HEK293 (cell line): Measurements from ENCODE around the gene CPB2.

Source experiments
- CTCF ChIA-PET: fragments of 350-600 bp; formaldehyde crosslinking; extraction: SDS; loops from one replicate; lab custom pipeline; 2021; ENCODE audit warnings: antibody characterized with exemption; lab: Yijun Ruan, JAX
- POLR2A ChIA-PET: fragments of 300-600 bp; formaldehyde crosslinking; extraction: SDS; loops from one replicate; lab custom pipeline; 2020; ENCODE audit warnings: antibody characterized with exemption, inconsistent platforms; lab: Yijun Ruan, JAX
- H3K27ac ChIP-seq: fragments of 200-500 bp; sonication (Bioruptor generic); 2 replicates; pipeline ENCODE4 v1.5.1; 2014; ENCODE audit warnings: low read depth, low read length, control low read depth, inconsistent platforms; ENCODE audit errors: extremely low read depth
- H3K36me3 ChIP-seq, 2 experiments: fragments of 200-500 bp in 1 of 2; sonication (Bioruptor generic) in 1 of 2; 1 replicate in 1 of 2; 2 replicates in 1 of 2; pipeline ENCODE4 v1.5.1; 2014 to 2017; ENCODE audit warnings: inconsistent platforms in 2 of 2, low read length in 2 of 2; ENCODE audit not compliant: control insufficient read depth in 2 of 2, insufficient read depth in 1 of 2
- H3K4me1 ChIP-seq: fragments of 200-500 bp; sonication (Bioruptor generic); 2 replicates; pipeline ENCODE4 v1.5.1; 2014; ENCODE audit warnings: mild to moderate bottlenecking, low read length, inconsistent platforms; ENCODE audit not compliant: control insufficient read depth, insufficient read depth
- H3K4me3 ChIP-seq: 2 replicates; pipeline ENCODE4 v1.5.1; 2011; ENCODE audit warnings: low read depth, mild to moderate bottlenecking, control low read depth, low read length, moderate library complexity
- H3K9me3 ChIP-seq: fragments of 200-500 bp; sonication (Bioruptor generic); 2 replicates; pipeline ENCODE4 v1.5.1; 2014; ENCODE audit warnings: low read depth, low read length, inconsistent platforms; ENCODE audit not compliant: control insufficient read depth, insufficient read depth
- KLF1 ChIP-seq: fragments of 450-650 bp; formaldehyde crosslinking; IDR thresholded peaks from 2 replicates; pipeline ENCODE4 v1.5.1; 2016; ENCODE audit warnings: missing biosample characterization, missing genetic modification characterization
- KLF16 ChIP-seq: fragments of 450-650 bp; formaldehyde crosslinking; IDR thresholded peaks from 2 replicates; pipeline ENCODE4 v1.5.1; 2017; ENCODE audit warnings: missing biosample characterization, missing genetic modification characterization
- PRDM6 ChIP-seq: fragments of 450-650 bp; formaldehyde crosslinking; IDR thresholded peaks from 2 replicates; pipeline ENCODE4 v1.5.1; 2017; ENCODE audit warnings: missing biosample characterization, missing genetic modification characterization
- SCRT2 ChIP-seq: fragments of 450-650 bp; formaldehyde crosslinking; IDR thresholded peaks from 2 replicates; pipeline ENCODE4 v1.5.1; 2016; ENCODE audit warnings: missing biosample characterization, missing genetic modification characterization
- ZBTB10 ChIP-seq: fragments of 450-650 bp; formaldehyde crosslinking; IDR thresholded peaks from 2 replicates; pipeline ENCODE4 v1.5.1; 2016; ENCODE audit warnings: missing biosample characterization, missing genetic modification characterization
- ZEB2 ChIP-seq: fragments of 450-650 bp; formaldehyde crosslinking; IDR thresholded peaks from 2 replicates; pipeline ENCODE4 v1.5.1; 2016; ENCODE audit warnings: missing biosample characterization, missing genetic modification characterization
- ZFP69B ChIP-seq: fragments of 450-650 bp; formaldehyde crosslinking; IDR thresholded peaks from 2 replicates; pipeline ENCODE4 v1.5.1; 2016; ENCODE audit warnings: missing biosample characterization, missing genetic modification characterization
- ZNF302 ChIP-seq: fragments of 450-650 bp; formaldehyde crosslinking; IDR thresholded peaks from 2 replicates; pipeline ENCODE4 v1.5.1; 2016; ENCODE audit warnings: missing biosample characterization, missing genetic modification characterization, low read depth
- ZNF398 ChIP-seq: fragments of 450-650 bp; formaldehyde crosslinking; IDR thresholded peaks from 2 replicates; pipeline ENCODE4 v1.5.1; 2017; ENCODE audit warnings: missing biosample characterization, missing genetic modification characterization
- ZNF510 ChIP-seq: fragments of 450-650 bp; formaldehyde crosslinking; IDR thresholded peaks from 2 replicates; pipeline ENCODE4 v1.5.1; 2018; ENCODE audit warnings: mild to moderate bottlenecking, missing genetic modification characterization, missing biosample characterization; ENCODE audit not compliant: insufficient replicate concordance
- ZNF560 ChIP-seq: fragments of 450-650 bp; formaldehyde crosslinking; IDR thresholded peaks from 2 replicates; pipeline ENCODE4 v1.5.1; 2017; ENCODE audit warnings: missing biosample characterization, missing genetic modification characterization, borderline replicate concordance
- ZNF621 ChIP-seq: fragments of 450-650 bp; formaldehyde crosslinking; IDR thresholded peaks from 2 replicates; pipeline ENCODE4 v1.5.1; 2017; ENCODE audit warnings: missing biosample characterization, missing genetic modification characterization
- ZNF645 ChIP-seq: fragments of 450-650 bp; formaldehyde crosslinking; IDR thresholded peaks from 2 replicates; pipeline ENCODE4; 2016; ENCODE audit warnings: missing biosample characterization, missing genetic modification characterization
- ZNF654 ChIP-seq: fragments of 450-650 bp; formaldehyde crosslinking; IDR thresholded peaks from 2 replicates; pipeline ENCODE4 v1.5.1; 2016; ENCODE audit warnings: low read depth, missing biosample characterization, missing genetic modification characterization
- ZNF660 ChIP-seq: fragments of 450-650 bp; IDR thresholded peaks from 2 replicates; pipeline ENCODE4 v1.5.1; 2018; ENCODE audit warnings: missing biosample characterization, mild to moderate bottlenecking, missing genetic modification characterization
- ZNF76 ChIP-seq: fragments of 450-650 bp; formaldehyde crosslinking; IDR thresholded peaks from 2 replicates; pipeline ENCODE4; 2016; ENCODE audit warnings: low read depth, missing biosample characterization, missing genetic modification characterization, borderline replicate concordance
- ZSCAN30 ChIP-seq: fragments of 450-650 bp; IDR thresholded peaks from 2 replicates; pipeline ENCODE4 v1.5.1; 2018; ENCODE audit warnings: missing biosample characterization, mild to moderate bottlenecking, missing genetic modification characterization, moderate library complexity
- ZSCAN5A ChIP-seq: fragments of 450-650 bp; formaldehyde crosslinking; IDR thresholded peaks from 2 replicates; pipeline ENCODE4 v1.5.1; 2016; ENCODE audit warnings: missing biosample characterization, missing genetic modification characterization

The CPB2 gene

GRCh38 chr13:46126552-46127357 lies 21.9 kb upstream of the CPB2 start:
- no peak overlapping the region for H3K27ac ChIP-seq
- H3K4me1 ChIP-seq = no peaks in the 10 kb centered on the region
- no peak overlapping the region for H3K4me3 ChIP-seq
- CTCF ChIA-PET = interaction anchor here (0.5 to 2.5 kb wide), 27 partner anchors 10 to 614 kb away, joined by 3 to 22 read pairs (median 4); no protein-coding TSS in a partner anchor
- H3K9me3 ChIP-seq = no peaks in the 10 kb centered on the region
- peaks cover 0 to 30% of the 10 kb centered on the region in 2 experiments; a peak in 1 of 3 replicates for H3K36me3 ChIP-seq
- POLR2A ChIA-PET = interaction anchor here (1.0 kb wide), 1 partner anchor 73 kb away, joined by 3 read pairs; no protein-coding TSS in a partner anchor
- TF ChIP-seq ZNF510 (tag by site-specific recombination) (peak; percentile 37), KLF1 (tag by site-specific recombination) (no peak), ZNF76 (tag by site-specific recombination) (no peak), ZNF398 (tag by site-specific recombination) (no peak), ZSCAN30 (tag by site-specific recombination) (peak; percentile 31; the same call in 1 of the 2 replicates), ZNF660 (tag by site-specific recombination) (peak; percentile 74; the same call in 1 of the 2 replicates), ZNF654 (tag by site-specific recombination) (peak; percentile 73), ZSCAN5A (no peak)
- TF ChIP-seq, all 188 proteins: peak for 4

- POLR2A ChIA-PET = interaction anchor here (1.0 kb wide), 1 partner anchor 73 kb away, joined by 3 read pairs; no protein-coding TSS in a partner anchor
- TF ChIP-seq ZEB2 (tag by site-specific recombination) (no peak), SCRT2 (0 out of 2 replicates have a peak, but pooled peaks have one; percentile 9)
- TF ChIP-seq, all 188 proteins: peak for 1
- H3K27ac ChIP-seq = no peak overlapping the region
- CTCF ChIA-PET = interaction anchor here (0.5 to 2.5 kb wide), 22 partner anchors 10 to 614 kb away, joined by 3 to 22 read pairs (median 4); no protein-coding TSS in a partner anchor
- no peaks in the 10 kb centered on the region for H3K9me3 ChIP-seq
- peaks cover 0 to 27% of the 10 kb centered on the region in 2 experiments; a peak in 1 of 3 replicates for H3K36me3 ChIP-seq
- no peak overlapping the region for H3K4me3 ChIP-seq
- H3K4me1 ChIP-seq = no peaks in the 10 kb centered on the region
These were observed 21.2 kb upstream of the CPB2 start for GRCh38 chr13:46126056-46126455.

- ChIA-PET POLR2A (no interaction called here), CTCF (interaction anchor here (0.6 to 2.5 kb wide), 9 partner anchors 12 to 318 kb away, joined by 3 to 22 read pairs (median 4); no protein-coding TSS in a partner anchor)
- H3K27ac ChIP-seq = no peak overlapping the region
- H3K9me3 ChIP-seq = no peaks in the 10 kb centered on the region
- TF ChIP-seq ZNF621 = no peak
- TF ChIP-seq ZNF645 (tag by site-specific recombination) = no peak
- no peak for TF ChIP-seq ZNF302 (tag by site-specific recombination)
- TF ChIP-seq KLF16 (tag by site-specific recombination) = no peak
- TF ChIP-seq ZFP69B (tag by site-specific recombination) = no peak
- no peak for TF ChIP-seq ZBTB10 (tag by site-specific recombination)
- TF ChIP-seq ZNF560 (tag by site-specific recombination) = no peak
- no peak for TF ChIP-seq PRDM6 (tag by site-specific recombination)
- no peak overlapping the region for H3K4me3 ChIP-seq
- peaks cover 3% of the 10 kb centered on the region; the same call in 1 of the 2 replicates for H3K4me1 ChIP-seq
- peaks cover 0 to 19% of the 10 kb centered on the region in 2 experiments; a peak in 1 of 3 replicates for H3K36me3 ChIP-seq
These were observed 20.4 kb upstream of the CPB2 start for GRCh38 chr13:46124967-46125933.
